HEK293 (cell line): ENCODE results near the gene INPP1.

Experiments
- CTCF ChIA-PET: fragments of 350-600 bp; formaldehyde crosslinking; extraction: SDS; loops from one replicate; lab custom pipeline; 2021; ENCODE audit warnings: antibody characterized with exemption; lab: Yijun Ruan, JAX
- POLR2A ChIA-PET: fragments of 300-600 bp; formaldehyde crosslinking; extraction: SDS; loops from one replicate; lab custom pipeline; 2020; ENCODE audit warnings: antibody characterized with exemption, inconsistent platforms; lab: Yijun Ruan, JAX
- H3K27ac ChIP-seq: fragments of 200-500 bp; sonication (Bioruptor generic); 2 replicates; pipeline ENCODE4 v1.5.1; 2014; ENCODE audit warnings: low read depth, low read length, control low read depth, inconsistent platforms; ENCODE audit errors: extremely low read depth
- H3K36me3 ChIP-seq, 2 experiments: fragments of 200-500 bp in 1 of 2; sonication (Bioruptor generic) in 1 of 2; 1 replicate in 1 of 2; 2 replicates in 1 of 2; pipeline ENCODE4 v1.5.1; 2014 to 2017; ENCODE audit warnings: inconsistent platforms in 2 of 2, low read length in 2 of 2; ENCODE audit not compliant: control insufficient read depth in 2 of 2, insufficient read depth in 1 of 2
- H3K4me1 ChIP-seq: fragments of 200-500 bp; sonication (Bioruptor generic); 2 replicates; pipeline ENCODE4 v1.5.1; 2014; ENCODE audit warnings: mild to moderate bottlenecking, low read length, inconsistent platforms; ENCODE audit not compliant: control insufficient read depth, insufficient read depth
- H3K4me3 ChIP-seq: 2 replicates; pipeline ENCODE4 v1.5.1; 2011; ENCODE audit warnings: low read depth, mild to moderate bottlenecking, control low read depth, low read length, moderate library complexity
- H3K9me3 ChIP-seq: fragments of 200-500 bp; sonication (Bioruptor generic); 2 replicates; pipeline ENCODE4 v1.5.1; 2014; ENCODE audit warnings: low read depth, low read length, inconsistent platforms; ENCODE audit not compliant: control insufficient read depth, insufficient read depth
- BCL6B ChIP-seq: fragments of 450-650 bp; formaldehyde crosslinking; IDR thresholded peaks from 2 replicates; pipeline ENCODE4 v1.5.1; 2017; ENCODE audit warnings: missing biosample characterization, missing genetic modification characterization
- PRDM2 ChIP-seq: fragments of 450-650 bp; formaldehyde crosslinking; IDR thresholded peaks from 2 replicates; pipeline ENCODE4 v1.5.1; 2016; ENCODE audit warnings: missing biosample characterization, missing genetic modification characterization, borderline replicate concordance
- TSHZ1 ChIP-seq: fragments of 450-650 bp; formaldehyde crosslinking; IDR thresholded peaks from 2 replicates; pipeline ENCODE4 v1.5.1; 2016; ENCODE audit warnings: missing biosample characterization, missing genetic modification characterization, borderline replicate concordance
- ZBTB1 ChIP-seq: fragments of 450-650 bp; formaldehyde crosslinking; IDR thresholded peaks from 2 replicates; pipeline ENCODE4 v1.5.1; 2016; ENCODE audit warnings: missing biosample characterization, missing genetic modification characterization
- ZNF48 ChIP-seq: fragments of 450-650 bp; formaldehyde crosslinking; IDR thresholded peaks from 2 replicates; pipeline ENCODE4 v1.5.1; 2016; ENCODE audit warnings: missing biosample characterization, missing genetic modification characterization
- ZNF747 ChIP-seq: fragments of 450-650 bp; formaldehyde crosslinking; IDR thresholded peaks from 2 replicates; pipeline ENCODE4 v1.5.1; 2016; ENCODE audit warnings: missing biosample characterization, missing genetic modification characterization
- TF ChIP-seq, protein P1 (sequence below): fragments of 450-650 bp; formaldehyde crosslinking; IDR thresholded peaks from 2 replicates; pipeline ENCODE4 v1.5.0; 2017; ENCODE audit warnings: missing biosample characterization, missing genetic modification characterization, borderline replicate concordance
- TF ChIP-seq, protein P2 (sequence below): fragments of 450-650 bp; formaldehyde crosslinking; IDR thresholded peaks from 2 replicates; pipeline ENCODE4 v1.5.1; 2017; ENCODE audit warnings: missing biosample characterization, missing genetic modification characterization
- TF ChIP-seq, protein P3 (sequence below): fragments of 450-650 bp; formaldehyde crosslinking; IDR thresholded peaks from 2 replicates; pipeline ENCODE4 v1.5.1; 2016; ENCODE audit warnings: missing biosample characterization, missing genetic modification characterization, low read depth

The INPP1 gene

DNA sequence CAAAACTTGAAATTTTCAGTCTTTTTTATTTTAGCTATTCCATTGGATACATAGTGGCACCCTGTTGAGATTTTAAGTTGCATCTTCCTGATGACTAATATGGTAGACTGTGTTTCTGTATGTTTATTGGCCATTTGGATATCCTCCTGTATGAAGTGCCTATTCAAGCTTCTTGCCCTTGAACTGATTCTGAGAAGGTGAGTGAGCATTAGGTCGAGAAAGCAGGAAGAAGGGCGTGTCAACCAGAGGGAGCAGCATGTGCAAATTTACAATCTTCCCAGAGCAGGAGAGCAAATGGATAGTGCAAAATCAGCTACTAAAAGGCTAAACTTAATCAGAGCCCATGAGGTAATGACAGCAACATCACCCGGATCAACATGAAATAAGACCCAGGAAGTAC, 8.6 kb downstream of the INPP1 start (continued):
- TF ChIP-seq, protein P1, sequence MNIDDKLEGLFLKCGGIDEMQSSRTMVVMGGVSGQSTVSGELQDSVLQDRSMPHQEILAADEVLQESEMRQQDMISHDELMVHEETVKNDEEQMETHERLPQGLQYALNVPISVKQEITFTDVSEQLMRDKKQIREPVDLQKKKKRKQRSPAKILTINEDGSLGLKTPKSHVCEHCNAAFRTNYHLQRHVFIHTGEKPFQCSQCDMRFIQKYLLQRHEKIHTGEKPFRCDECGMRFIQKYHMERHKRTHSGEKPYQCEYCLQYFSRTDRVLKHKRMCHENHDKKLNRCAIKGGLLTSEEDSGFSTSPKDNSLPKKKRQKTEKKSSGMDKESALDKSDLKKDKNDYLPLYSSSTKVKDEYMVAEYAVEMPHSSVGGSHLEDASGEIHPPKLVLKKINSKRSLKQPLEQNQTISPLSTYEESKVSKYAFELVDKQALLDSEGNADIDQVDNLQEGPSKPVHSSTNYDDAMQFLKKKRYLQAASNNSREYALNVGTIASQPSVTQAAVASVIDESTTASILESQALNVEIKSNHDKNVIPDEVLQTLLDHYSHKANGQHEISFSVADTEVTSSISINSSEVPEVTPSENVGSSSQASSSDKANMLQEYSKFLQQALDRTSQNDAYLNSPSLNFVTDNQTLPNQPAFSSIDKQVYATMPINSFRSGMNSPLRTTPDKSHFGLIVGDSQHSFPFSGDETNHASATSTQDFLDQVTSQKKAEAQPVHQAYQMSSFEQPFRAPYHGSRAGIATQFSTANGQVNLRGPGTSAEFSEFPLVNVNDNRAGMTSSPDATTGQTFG (tag by site-specific recombination), result no peak
- no peak for TF ChIP-seq BCL6B
- TF ChIP-seq PRDM2 (tag by site-specific recombination), result no peak
- TF ChIP-seq ZNF747 (tag by site-specific recombination), result no peak

DNA sequence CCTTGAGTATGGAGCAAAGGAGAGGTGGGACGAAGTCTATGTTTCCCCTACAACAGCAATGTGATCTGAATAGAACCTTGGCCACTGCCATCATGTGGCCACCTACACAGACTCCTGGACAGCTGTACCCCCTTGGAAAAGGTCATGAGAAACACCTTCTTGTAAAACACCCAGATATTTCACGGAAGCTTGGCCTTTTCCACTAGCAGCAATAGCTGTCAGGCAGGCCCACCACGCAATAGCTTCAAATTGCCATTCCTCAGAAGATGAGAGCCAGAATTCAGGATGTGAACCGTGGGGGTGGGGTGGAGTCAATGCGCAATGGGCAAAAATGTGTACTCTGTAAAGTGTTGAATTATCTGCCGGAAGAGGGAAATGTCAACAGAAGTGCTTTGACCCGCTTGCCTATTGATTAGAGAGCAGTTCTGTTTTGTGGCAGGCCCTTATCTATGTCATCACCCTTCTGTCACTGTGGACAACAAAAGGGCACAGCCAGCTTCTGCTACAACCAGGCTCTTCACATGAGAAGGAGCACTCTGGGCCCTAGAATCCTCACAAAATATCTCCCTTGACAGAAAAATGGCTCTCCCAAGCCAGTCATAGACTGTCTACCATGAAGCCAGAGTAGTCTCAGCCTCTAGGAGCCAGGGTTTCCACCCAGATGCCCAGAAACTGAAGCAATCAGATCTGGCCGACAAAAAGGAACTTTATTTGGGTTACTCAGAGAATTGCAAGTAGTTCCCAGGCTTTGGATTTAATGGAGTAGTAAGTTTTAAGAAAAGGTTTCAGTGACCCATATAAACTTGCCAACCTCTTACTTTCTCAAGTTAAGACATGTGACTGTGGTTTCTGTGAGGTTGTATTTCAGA, 9.5 kb downstream of the INPP1 start:
- Histone ChIP-seq H3K4me3 (no peak overlapping the region), H3K27ac (no peak overlapping the region), H3K4me1 (no peaks in the 10 kb centered on the region), H3K36me3 (no peaks in the 10 kb centered on the region), H3K9me3 (no peaks in the 10 kb centered on the region)
- ChIA-PET CTCF (interaction anchor here (1.7 kb wide), 1 partner anchor 9 kb away, joined by 6 read pairs; no protein-coding TSS in a partner anchor), POLR2A (no interaction called here)
- no peak for TF ChIP-seq ZNF747 (tag by site-specific recombination)
- TF ChIP-seq TSHZ1 (tag by site-specific recombination), result no peak
- TF ChIP-seq PRDM2 (tag by site-specific recombination), result no peak
- TF ChIP-seq ZNF48 (tag by site-specific recombination), result no peak
- TF ChIP-seq, protein P2, sequence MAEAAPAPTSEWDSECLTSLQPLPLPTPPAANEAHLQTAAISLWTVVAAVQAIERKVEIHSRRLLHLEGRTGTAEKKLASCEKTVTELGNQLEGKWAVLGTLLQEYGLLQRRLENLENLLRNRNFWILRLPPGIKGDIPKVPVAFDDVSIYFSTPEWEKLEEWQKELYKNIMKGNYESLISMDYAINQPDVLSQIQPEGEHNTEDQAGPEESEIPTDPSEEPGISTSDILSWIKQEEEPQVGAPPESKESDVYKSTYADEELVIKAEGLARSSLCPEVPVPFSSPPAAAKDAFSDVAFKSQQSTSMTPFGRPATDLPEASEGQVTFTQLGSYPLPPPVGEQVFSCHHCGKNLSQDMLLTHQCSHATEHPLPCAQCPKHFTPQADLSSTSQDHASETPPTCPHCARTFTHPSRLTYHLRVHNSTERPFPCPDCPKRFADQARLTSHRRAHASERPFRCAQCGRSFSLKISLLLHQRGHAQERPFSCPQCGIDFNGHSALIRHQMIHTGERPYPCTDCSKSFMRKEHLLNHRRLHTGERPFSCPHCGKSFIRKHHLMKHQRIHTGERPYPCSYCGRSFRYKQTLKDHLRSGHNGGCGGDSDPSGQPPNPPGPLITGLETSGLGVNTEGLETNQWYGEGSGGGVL (tag by site-specific recombination), result no peak
- no peak for TF ChIP-seq ZBTB1
- TF ChIP-seq, protein P3, sequence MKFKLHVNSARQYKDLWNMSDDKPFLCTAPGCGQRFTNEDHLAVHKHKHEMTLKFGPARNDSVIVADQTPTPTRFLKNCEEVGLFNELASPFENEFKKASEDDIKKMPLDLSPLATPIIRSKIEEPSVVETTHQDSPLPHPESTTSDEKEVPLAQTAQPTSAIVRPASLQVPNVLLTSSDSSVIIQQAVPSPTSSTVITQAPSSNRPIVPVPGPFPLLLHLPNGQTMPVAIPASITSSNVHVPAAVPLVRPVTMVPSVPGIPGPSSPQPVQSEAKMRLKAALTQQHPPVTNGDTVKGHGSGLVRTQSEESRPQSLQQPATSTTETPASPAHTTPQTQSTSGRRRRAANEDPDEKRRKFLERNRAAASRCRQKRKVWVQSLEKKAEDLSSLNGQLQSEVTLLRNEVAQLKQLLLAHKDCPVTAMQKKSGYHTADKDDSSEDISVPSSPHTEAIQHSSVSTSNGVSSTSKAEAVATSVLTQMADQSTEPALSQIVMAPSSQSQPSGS (tag by site-specific recombination), result no peak
